ENCODE data around the gene ARHGEF28. TPM values are rescaled to one million over a fixed set of nuclear protein-coding genes. Genes with fewer than 3 reads are reported as not detected.

ARHGEF28 gene
- total and polyA plus RNA-seq, 2 donors (not counting 1 experiment from before 2014, with no cell fraction given): not detected

GRCh38 chr5:73945505-73945904, 319.5 kb downstream of the ARHGEF28 start:
- no peaks in the 10 kb centered on the region for H3K4me1 Mint-ChIP-seq
- H3K27me3 Mint-ChIP-seq: peaks cover 19% of the 10 kb centered on the region
- intact Hi-C loops (cut with micrococcal nuclease): no loop called here
- Histone ChIP-seq H4K20me1 (ENCODE audit: control insufficient read depth, insufficient read depth, low read length, poor library complexity, severe bottlenecking) (no peaks in the 10 kb centered on the region), H3K27ac (ENCODE audit: low read length in 2 of 2) (no peak overlapping the region), H3K36me3 (replicated peaks in 1 of 2; ENCODE audit: control extremely low read depth in 1 of 2, control insufficient read depth in 1 of 2, extremely low read depth in 1 of 2, insufficient read depth in 2 of 2, low read length in 1 of 2) (no peaks in the 10 kb centered on the region), H3K27me3 (replicated peaks in 1 of 4; ENCODE audit: control extremely low read depth in 1 of 4, control insufficient read depth in 3 of 4, insufficient read depth in 4 of 4, low read length in 3 of 4) (peaks cover 0 to 4% (median 0%) of the 10 kb centered on the region in 4 experiments), H3K79me2 (ENCODE audit: control insufficient read depth, insufficient read depth, low read length) (no peaks in the 10 kb centered on the region), H2AFZ (ENCODE audit: insufficient read depth, low read depth, low read length, poor library complexity, severe bottlenecking) (no peak overlapping the region), H3K9me3 (ENCODE audit: control extremely low read depth in 1 of 3, control insufficient read depth in 2 of 3, insufficient read depth in 1 of 3, low read length in 2 of 3) (peaks cover 0 to 4% (median 3%) of the 10 kb centered on the region in 3 donors), H3K4me3 (ENCODE audit: control extremely low read depth in 1 of 5, extremely low read depth in 1 of 5, insufficient read depth in 1 of 5, low read depth in 2 of 5, low read length in 4 of 5) (no peak overlapping the region), H3K4me1 (ENCODE audit: control insufficient read depth in 2 of 2, insufficient read depth in 2 of 2, low read length in 2 of 2) (no peaks in the 10 kb centered on the region), H3K4me2 (replicated peaks; ENCODE audit: low read depth, low read length, poor library complexity, severe bottlenecking) (no peak overlapping the region), H3K9ac (ENCODE audit: low read length) (no peak overlapping the region)
- TF ChIP-seq CTCF (IDR thresholded peaks at IDR 0.05): no peak
- no peak for TF ChIP-seq EZH2 (IDR thresholded peaks at IDR 0.05; ENCODE audit: borderline replicate concordance, insufficient read depth, low read depth, low read length, poor library complexity, severe bottlenecking)
- WGBS (ENCODE audit: insufficient coverage): no CpG with 5 or more reads among the region's 7 CpGs
- no peak for DNase-seq
- ChIA-PET CTCF (interaction anchor here (0.6 kb wide), 1 partner anchor 38 kb away, joined by 3 read pairs; no protein-coding TSS in a partner anchor), POLR2A (no interaction called here)
- ATAC-seq (ENCODE audit: low read depth): no peak
- H3K4me3 Mint-ChIP-seq: no peak overlapping the region
- peaks cover 3% of the 10 kb centered on the region for H3K9me3 Mint-ChIP-seq (ENCODE audit: insufficient read depth)
- no peak overlapping the region for H3K27ac Mint-ChIP-seq

- no peaks in the 10 kb centered on the region for H3K4me1 ChIP-seq (ENCODE audit: control insufficient read depth in 2 of 2, insufficient read depth in 2 of 2, low read length in 2 of 2)
- peaks cover 0 to 4% (median 3%) of the 10 kb centered on the region in 3 donors for H3K9me3 ChIP-seq (ENCODE audit: control extremely low read depth in 1 of 3, control insufficient read depth in 2 of 3, insufficient read depth in 1 of 3, low read length in 2 of 3)
- Mint-ChIP-seq H3K27ac (no peak overlapping the region), H3K4me3 (no peak overlapping the region), H3K27me3 (peaks cover 17% of the 10 kb centered on the region), H3K9me3 (ENCODE audit: insufficient read depth) (peaks cover 3% of the 10 kb centered on the region), H3K4me1 (no peaks in the 10 kb centered on the region)
- H3K36me3 ChIP-seq (replicated peaks in 1 of 2; ENCODE audit: control extremely low read depth in 1 of 2, control insufficient read depth in 1 of 2, extremely low read depth in 1 of 2, insufficient read depth in 2 of 2, low read length in 1 of 2): no peaks in the 10 kb centered on the region
- ChIA-PET CTCF (no interaction called here), POLR2A (no interaction called here)
- peaks cover 0 to 4% (median 0%) of the 10 kb centered on the region in 4 experiments for H3K27me3 ChIP-seq (replicated peaks in 1 of 4; ENCODE audit: control extremely low read depth in 1 of 4, control insufficient read depth in 3 of 4, insufficient read depth in 4 of 4, low read length in 3 of 4)
- no peak overlapping the region for H3K4me3 ChIP-seq (ENCODE audit: control extremely low read depth in 1 of 5, extremely low read depth in 1 of 5, insufficient read depth in 1 of 5, low read depth in 2 of 5, low read length in 4 of 5)
- intact Hi-C loops (cut with micrococcal nuclease): no loop called here
- H3K27ac ChIP-seq (ENCODE audit: low read length in 2 of 2): no peak overlapping the region
- H3K79me2 ChIP-seq (ENCODE audit: control insufficient read depth, insufficient read depth, low read length): no peaks in the 10 kb centered on the region
- no peaks in the 10 kb centered on the region for H4K20me1 ChIP-seq (ENCODE audit: control insufficient read depth, insufficient read depth, low read length, poor library complexity, severe bottlenecking)
- TF ChIP-seq CTCF (IDR thresholded peaks at IDR 0.05): no peak
- TF ChIP-seq EZH2 (IDR thresholded peaks at IDR 0.05; ENCODE audit: borderline replicate concordance, insufficient read depth, low read depth, low read length, poor library complexity, severe bottlenecking): no peak
- WGBS (ENCODE audit: insufficient coverage): 26% methylated on average over 4 of the region's 5 CpGs
- no peak overlapping the region for H3K4me2 ChIP-seq (replicated peaks; ENCODE audit: low read depth, low read length, poor library complexity, severe bottlenecking)
- H3K9ac ChIP-seq (ENCODE audit: low read length): no peak overlapping the region
- ATAC-seq (ENCODE audit: low read depth) (no peak), DNase-seq (no peak)
- no peak overlapping the region for H2AFZ ChIP-seq (ENCODE audit: insufficient read depth, low read depth, low read length, poor library complexity, severe bottlenecking)
Measured at GRCh38 chr5:73946278-73946677, 320.3 kb downstream of the ARHGEF28 start.

All from B cell (primary cell).